ENCODE measurements around the gene NDUFB11.
A peak's percentile ranks its signal among the peaks of the same experiment; 100 is the strongest.

The NDUFB11 gene

GRCh38 chrX:47190445-47191269 lies 46.2 kb upstream of the NDUFB11 start:
- TF ChIP-seq SIN3A (IDR thresholded peaks at IDR 0.05; ENCODE audit: borderline replicate concordance, insufficient read depth, low read length) (0 out of 2 replicates have a peak, but pooled peaks have one; percentile 36), TAF1 (IDR thresholded peaks at IDR 0.05; ENCODE audit: borderline replicate concordance, insufficient read depth, low read length) (peak; percentile 93), POLR2AphosphoS5 (IDR thresholded peaks at IDR 0.05; ENCODE audit: low read depth, low read length) (peak; percentile 92), REST (IDR thresholded peaks at IDR 0.05; ENCODE audit: insufficient read depth in 1 of 2, low read depth in 2 of 2, low read length in 2 of 2) (0 out of 4 replicates have a peak, but pooled peaks of 1 of the 2 experiments have one; percentile 38), FOXP2 (optimal IDR thresholded peaks at IDR 0.05; ENCODE audit: borderline replicate concordance, extremely low read depth, extremely low read length, insufficient read depth) (no peak)

GRCh38 chrX:47189906-47190305 lies 45.4 kb upstream of the NDUFB11 start:
- no peak for TF ChIP-seq POLR2AphosphoS5 (IDR thresholded peaks at IDR 0.05; ENCODE audit: low read depth, low read length)

- TF ChIP-seq FOXP2 (optimal IDR thresholded peaks at IDR 0.05; ENCODE audit: borderline replicate concordance, extremely low read depth, extremely low read length, insufficient read depth) (no peak), REST (IDR thresholded peaks at IDR 0.05; ENCODE audit: insufficient read depth in 1 of 2, low read depth in 2 of 2, low read length in 2 of 2) (no peak), TAF1 (IDR thresholded peaks at IDR 0.05; ENCODE audit: borderline replicate concordance, insufficient read depth, low read length) (no peak), SIN3A (IDR thresholded peaks at IDR 0.05; ENCODE audit: borderline replicate concordance, insufficient read depth, low read length) (no peak), POLR2AphosphoS5 (IDR thresholded peaks at IDR 0.05; ENCODE audit: low read depth, low read length) (no peak)
Observed at GRCh38 chrX:47187106-47187677, 42.7 kb upstream of the NDUFB11 start.

GRCh38 chrX:47186096-47186740 lies 41.7 kb upstream of the NDUFB11 start:
- TF ChIP-seq REST (IDR thresholded peaks at IDR 0.05; ENCODE audit: insufficient read depth in 1 of 2, low read depth in 2 of 2, low read length in 2 of 2) (no peak), TAF1 (IDR thresholded peaks at IDR 0.05; ENCODE audit: borderline replicate concordance, insufficient read depth, low read length) (no peak), POLR2AphosphoS5 (IDR thresholded peaks at IDR 0.05; ENCODE audit: low read depth, low read length) (no peak), SIN3A (IDR thresholded peaks at IDR 0.05; ENCODE audit: borderline replicate concordance, insufficient read depth, low read length) (no peak), FOXP2 (optimal IDR thresholded peaks at IDR 0.05; ENCODE audit: borderline replicate concordance, extremely low read depth, extremely low read length, insufficient read depth) (no peak)

GRCh38 chrX:47185241-47185640 lies 40.7 kb upstream of the NDUFB11 start:
- no peak for TF ChIP-seq POLR2AphosphoS5 (IDR thresholded peaks at IDR 0.05; ENCODE audit: low read depth, low read length)
- TF ChIP-seq SIN3A (IDR thresholded peaks at IDR 0.05; ENCODE audit: borderline replicate concordance, insufficient read depth, low read length), result no peak
- TF ChIP-seq REST (IDR thresholded peaks at IDR 0.05; ENCODE audit: insufficient read depth in 1 of 2, low read depth in 2 of 2, low read length in 2 of 2), result no peak
- no peak for TF ChIP-seq TAF1 (IDR thresholded peaks at IDR 0.05; ENCODE audit: borderline replicate concordance, insufficient read depth, low read length)
- TF ChIP-seq FOXP2 (optimal IDR thresholded peaks at IDR 0.05; ENCODE audit: borderline replicate concordance, extremely low read depth, extremely low read length, insufficient read depth), result no peak

All from PFSK-1 (cell line).